Suppressor macrophage (primary cell): ENCODE measurements around the gene EMILIN2.
"Not testable (repeated sequence)": the region's sequence is repeated elsewhere in the genome, so short reads cannot be mapped to it uniquely, and the experiment has no call there.

Source experiments
- DNase-seq, 4 experiments: peaks; one replicate each; pipeline ENCODE4 v3.0.0-alpha.2; 2020 to 2022
- total RNA-seq, 17 experiments: gene quantifications; one replicate each; lab custom pipeline; 2026; ENCODE audit warnings: mixed read lengths in 6 of 17, inconsistent platforms in 3 of 17; lab: John Stamatoyannopoulos, UW

The EMILIN2 gene
- total RNA-seq: 640 to 1,003 (median 812) reads per million in 17 experiments

DNA sequence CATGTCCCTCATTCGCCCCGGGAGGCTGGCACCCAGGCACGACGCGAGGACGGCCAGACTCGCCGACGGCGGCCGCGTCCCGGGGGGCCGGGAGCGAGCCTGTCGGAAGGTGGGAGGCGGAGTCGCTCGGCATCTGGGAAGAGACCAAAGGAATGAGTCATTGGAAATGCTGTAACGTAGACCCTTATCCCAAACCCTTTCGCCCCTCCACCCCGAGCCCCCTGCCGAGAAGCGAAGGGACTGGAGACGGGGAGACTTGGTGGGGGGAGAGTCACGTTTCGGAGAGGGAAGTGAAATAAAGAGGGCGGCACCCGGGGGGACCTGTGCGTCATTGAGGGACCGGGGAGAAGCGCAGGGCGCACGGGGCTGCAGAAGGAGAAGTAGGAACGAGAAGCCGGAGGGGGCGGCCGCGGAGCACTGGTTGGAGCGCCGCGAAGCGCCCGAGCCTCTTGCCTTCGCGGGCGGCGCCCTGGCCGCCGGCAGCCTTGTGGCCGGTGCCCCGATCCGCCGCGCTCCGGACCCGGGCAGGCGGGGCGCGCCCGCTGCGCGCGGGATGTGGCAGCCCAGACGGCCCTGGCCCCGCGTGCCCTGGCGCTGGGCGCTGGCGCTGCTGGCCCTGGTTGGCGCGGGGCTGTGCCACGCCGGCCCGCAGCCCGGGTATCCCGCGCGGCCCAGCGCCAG, at the start of gene EMILIN2:
Gene EMILIN2 (plus strand): TSS at position 371 of the 681 bp plus-strand sequence. CDS start 183 bp downstream, at position 554.
- DNase-seq: peak; percentile 96 to 98 (median 98)

DNA sequence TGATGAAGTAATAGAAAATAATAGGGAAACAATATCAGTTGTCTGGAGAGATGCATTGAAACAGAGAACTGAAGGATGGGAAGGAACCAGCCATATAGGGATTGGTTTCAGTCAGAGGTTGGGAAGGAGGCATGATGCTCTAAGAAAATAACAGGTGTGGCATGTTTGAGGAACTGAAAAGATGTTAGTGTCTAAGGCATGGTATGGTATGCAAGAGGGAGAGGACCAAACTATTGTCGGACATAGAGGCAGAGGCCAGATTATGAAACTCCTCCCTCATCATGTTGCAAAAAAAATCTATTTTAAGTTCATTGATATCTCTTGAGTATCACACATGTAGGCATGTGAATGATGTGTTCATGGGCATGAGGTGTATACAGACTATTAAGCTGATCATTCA, 48.9 kb upstream of the EMILIN2 start:
- DNase-seq: no peak

DNA sequence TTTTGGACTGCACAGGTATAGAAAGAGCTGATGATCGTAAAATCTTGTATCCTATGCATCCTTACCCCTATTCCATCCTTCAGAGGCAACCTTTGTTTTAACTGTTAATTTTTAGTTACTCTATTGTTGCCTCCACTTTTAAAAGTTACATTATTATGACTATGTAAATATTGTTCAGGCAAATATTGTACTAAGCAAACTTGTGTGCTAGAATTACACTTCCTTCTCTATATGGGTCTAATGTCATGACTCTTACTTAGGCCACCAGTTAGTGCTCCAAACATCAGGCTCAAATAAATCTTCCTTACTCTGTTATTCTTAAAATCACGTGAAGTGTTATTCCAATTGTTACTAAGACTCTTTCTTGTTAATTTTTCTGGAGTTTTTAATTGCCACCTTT, 47.4 kb upstream of the EMILIN2 start:
- no peak for DNase-seq

DNA sequence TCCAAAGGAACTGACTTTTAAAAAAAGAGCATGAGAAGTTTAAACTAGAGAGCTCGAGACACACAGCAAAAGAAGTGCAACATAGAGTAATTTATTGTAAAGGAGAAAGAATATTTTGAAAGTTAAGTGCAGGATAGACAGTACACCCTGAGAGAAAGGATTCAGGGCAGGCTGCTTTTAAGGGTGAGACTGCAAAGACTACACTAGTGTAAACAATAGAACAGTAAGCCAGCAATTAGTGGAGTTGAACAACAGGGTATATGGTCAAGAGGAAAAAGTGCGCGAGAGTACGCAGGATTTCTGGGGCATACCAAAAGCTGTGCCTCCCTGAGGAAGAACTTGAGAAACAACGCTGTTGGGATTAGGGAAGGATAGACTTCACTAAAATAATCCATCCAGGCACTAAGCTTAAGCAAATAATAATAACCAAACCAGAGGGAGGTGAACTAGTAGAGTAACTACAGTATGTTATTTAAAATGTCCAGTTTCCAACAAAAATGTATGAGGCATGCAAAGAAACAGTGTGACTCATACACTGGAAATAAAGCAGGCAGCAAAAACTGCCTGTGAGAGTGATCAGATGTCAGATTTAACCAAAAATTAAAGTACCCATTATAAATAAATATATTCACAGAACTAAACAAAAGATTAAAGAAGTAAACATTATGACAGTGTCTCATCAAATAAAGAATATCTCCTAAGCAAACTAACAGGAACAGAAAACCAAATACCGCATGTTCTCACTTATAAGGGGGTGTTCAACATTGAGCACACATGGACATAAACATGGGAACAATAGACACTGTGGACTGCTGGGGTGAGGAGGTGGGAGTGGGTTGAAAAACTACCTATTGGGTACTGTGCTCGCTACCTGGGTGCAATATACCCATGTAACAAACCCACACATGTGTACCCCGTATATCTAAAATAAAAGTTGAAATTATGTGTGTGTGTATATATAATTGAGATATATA, 40.5 kb upstream of the EMILIN2 start:
- DNase-seq: peak in 1 of 4 experiments; percentile 7

DNA sequence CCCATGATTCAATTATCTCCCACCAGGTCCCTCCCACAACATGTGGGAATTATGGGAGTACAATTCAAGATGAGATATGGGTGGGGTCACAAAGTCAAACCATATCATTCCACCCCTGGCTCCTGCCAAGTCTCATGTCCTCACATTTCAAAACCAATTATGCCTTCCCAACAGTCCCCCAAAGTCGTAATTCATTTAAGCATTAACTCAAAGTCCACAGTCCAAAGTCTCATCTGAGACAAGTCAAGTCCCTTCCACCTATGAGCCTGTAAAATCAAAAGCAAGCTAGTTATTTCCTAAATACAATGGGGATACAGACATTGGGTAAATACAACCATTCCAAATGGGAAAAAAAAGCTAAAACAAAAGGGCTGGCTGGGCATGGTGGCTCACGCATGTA, 38.2 kb upstream of the EMILIN2 start:
- DNase-seq: not testable (repeated sequence)

DNA sequence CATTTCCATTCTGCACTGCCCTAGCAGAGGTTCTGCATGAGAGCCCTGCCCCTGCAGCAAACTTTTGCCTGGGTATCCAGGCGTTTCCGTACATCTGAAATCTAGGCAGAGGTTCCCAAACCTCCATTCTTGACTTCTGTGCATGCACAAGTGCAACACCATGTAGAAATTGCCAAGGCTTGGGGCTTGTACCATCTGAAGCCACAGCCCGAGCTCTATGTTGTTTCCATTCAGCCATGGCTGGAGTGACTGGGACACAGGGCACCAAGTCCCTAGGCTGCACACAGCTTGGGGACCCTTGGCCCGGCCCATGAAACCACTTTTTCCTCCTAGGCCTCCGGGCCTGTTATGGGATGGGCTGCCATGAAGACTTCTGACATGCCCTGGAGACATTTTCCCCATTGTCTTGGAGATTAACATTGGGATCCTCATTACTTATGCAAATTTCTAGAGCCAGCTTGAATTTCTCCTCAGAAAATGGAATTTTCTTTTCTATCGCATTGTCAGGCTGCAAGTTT, 37.1 kb upstream of the EMILIN2 start:
- DNase-seq: not testable (repeated sequence)

DNA sequence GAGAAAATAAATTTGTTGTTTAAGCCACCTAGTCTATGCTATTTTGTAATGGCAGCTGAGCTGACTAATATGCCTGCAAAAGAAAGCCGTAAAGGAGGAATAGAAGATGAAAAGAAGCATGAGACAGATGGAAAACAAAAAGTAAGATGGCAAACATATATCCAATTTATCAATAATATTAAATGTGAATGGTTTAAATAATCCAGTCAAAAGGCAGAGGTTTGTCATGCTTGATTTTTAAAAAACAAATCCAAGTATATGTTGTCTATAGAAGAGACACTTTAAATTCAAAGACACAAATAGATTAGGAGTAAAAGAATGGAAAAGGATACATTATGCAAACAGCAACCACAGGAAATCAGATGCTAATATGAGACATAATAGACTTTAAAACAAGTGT, 35.4 kb upstream of the EMILIN2 start:
- no peak for DNase-seq

DNA sequence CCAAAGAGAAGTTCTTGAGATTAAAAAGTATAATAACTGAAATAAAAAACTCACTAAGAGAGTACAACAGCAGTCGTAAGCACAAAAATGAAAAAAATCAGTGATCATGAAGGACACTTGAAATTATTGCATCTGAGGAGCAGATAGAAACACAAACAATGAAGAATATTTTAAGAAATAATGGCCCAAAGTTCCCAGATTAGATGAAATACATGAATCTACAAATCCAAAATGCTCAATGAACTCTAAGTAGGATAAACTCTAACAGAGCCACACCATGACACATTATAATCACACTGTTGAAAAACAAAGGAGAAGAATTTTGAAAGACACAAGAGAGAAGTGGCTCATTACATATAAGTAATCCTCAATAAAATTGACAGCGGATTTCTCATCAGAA, 31.9 kb upstream of the EMILIN2 start:
- no peak for DNase-seq

DNA sequence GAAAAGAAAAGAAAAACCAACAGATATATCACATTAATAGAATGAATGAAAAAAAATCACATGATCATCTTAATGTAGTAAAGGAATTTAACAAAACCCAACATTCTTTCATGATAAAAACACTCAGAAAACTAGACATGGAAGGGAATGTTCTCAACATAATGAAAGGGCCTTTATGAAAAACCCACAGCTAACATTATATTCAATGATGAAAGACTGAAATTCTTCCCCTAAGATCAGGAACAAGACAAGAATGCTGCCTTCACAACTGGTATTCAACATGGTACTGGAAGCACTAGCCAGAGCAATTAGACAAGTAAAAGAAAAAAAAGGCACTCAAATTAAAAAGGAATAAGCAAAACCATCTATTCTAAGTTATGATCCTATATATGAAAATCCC, 28.5 kb upstream of the EMILIN2 start:
- DNase-seq: no peak

DNA sequence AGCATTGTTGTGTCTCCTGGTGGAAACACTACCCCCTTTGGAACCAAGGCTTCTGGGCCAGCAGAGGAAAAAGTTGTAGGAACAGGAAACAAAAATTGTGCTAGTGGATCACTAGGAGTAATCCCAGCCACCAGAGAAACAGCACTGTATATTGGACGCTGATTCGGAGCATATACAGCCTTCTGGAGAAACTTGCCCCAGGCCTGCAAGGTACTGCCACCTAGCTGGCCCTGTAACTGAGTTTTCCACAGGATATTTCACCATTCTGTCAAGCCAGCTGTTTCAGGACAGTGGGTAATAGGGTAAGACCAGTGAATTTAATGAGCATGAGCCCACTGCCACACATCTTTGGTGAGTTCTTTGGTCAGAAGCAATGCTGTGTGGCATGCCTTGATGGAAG, 25.1 kb upstream of the EMILIN2 start:
- DNase-seq: no peak

DNA sequence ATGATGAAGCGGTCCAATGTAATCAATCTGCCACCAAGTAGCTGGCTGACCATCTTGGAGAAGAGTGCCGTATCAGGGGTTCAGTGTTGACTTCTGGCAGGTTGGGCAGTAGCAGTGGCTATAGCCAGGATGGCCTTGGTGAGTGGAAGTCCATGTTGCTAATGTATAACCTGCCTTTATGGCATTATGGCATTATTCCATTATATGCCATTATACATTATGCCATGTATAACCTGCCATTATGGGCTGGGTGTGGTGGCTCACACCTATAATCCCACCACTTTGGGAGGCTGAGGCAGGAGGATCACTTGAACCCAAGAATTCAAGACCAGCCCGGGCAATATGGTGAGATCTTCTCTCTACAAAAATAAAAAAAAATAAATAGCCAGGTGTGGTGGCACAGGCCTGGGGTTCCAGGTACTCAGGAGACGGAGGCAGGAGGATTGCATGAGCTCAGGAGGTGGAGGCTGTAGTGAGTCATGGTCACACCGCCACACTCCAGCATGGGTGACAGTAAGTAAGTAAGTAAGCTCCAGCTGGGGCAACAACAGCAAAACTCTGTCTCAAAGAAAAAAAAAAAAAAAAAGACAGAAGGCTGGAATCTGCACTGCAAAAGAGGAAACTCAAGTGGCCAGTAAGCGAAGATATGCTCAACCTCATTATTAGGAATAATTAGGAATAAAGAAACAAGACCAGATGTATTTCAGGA, 24.4 kb upstream of the EMILIN2 start:
- DNase-seq: peak; percentile 61 to 76 (median 72)

DNA sequence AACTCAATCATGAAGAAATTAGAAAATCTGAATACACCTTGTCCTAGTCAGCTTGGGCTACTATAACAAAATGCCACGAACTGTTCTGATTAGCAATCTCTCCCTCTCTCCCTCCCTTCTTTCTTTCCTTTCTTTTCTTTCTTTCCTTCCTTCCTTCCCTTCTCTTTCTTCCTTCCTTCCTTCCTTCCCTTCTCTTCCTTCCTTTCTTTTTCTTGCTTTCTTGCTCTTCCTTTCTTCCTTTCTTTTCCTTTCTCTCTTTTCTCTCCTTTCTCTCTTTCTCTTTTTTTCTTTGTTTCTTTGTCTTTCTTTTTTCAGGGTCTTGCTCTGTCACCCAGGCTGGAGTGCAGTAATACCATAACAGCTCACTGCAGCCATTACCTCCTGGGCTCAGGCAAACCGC, 23.6 kb upstream of the EMILIN2 start:
- no peak for DNase-seq

DNA sequence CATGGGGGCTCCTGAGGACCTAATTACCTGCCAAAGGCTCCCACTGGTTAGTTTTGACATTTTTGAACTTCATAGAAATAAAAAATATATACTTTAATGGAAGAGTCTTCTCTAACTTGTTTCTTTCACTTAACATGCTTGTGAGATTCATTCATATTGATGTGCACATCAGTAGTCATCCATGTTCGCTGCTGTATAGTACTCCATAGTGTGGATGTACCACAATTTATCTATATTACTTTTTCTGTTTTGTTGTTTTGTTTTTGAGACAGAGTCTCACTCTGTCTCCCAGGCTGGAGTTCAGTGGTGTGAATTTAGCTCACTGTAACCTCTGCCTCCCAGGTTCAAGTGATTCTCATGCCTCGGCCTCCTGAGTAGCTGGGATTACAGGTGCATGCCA, 22.8 kb upstream of the EMILIN2 start:
- no peak for DNase-seq

DNA sequence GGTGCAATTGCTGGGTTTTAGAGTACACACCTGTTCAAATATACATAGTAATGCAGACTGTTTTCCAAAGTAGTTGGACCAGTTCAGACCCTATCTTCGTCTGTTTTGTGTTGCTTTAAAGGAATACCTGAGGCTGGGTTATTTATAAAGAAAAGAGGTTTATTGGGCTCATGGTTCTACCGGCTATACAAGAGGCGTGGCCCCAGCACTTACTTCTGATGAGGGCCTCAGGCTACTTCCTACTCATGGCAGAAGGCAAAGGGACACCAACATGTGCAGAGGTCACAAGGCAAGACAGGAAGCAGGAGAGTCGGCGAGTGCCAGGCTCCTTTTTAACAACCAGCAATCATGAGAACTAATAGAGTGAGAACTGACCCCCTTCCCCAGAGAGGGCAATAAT, 21.9 kb upstream of the EMILIN2 start:
- DNase-seq: peak in 3 of 4 experiments; percentile 29 to 30 (median 30)

DNA sequence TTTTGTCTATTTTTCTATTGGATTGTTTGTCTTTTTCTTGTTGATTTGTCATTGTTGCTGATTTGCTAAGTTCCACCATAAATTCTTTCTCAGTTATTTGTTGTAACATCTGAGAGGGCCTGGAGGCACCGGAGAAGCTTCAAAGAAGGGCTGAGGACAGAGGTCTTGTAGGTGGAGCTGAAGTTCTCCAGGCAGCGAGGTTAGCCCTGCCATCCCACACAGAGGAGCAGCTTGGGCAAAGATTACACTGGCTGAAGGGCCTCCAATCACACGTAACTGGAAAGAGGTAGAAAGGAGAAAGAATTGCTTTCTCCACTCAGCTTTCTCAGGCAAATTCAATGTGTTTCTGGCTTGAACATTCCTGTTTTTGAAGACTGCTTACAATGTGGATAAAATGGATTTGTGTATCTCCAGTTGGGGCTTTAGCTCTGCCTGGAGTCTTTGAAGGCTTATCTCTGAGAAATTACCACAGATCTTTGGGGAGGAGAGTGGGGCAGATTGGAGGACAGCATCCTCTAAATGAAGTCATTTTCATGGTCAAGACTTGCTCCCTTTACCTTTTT, 21.1 kb upstream of the EMILIN2 start:
- DNase-seq: peak in 2 of 4 experiments; percentile 19 to 45

DNA sequence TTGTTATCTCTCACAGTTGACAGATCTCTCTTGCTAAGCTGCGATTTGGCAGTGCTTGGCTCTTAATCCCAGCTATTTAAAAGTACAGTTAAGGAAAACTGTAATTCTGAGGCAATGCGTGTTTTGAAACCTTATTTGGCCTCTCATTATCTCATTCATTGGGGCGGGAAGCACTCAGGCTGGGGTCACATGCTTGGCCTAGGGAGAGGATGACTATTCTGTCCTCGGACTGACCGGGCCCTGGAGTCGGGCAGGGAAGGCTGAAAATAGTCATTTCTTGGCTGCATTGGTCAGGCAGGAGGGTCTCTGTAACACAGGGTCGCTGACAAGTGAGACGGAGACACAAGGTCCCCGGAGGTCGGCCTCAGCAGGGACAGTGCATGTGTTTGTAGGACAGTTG, 20.2 kb upstream of the EMILIN2 start:
- DNase-seq: peak; percentile 14 to 52 (median 45)

DNA sequence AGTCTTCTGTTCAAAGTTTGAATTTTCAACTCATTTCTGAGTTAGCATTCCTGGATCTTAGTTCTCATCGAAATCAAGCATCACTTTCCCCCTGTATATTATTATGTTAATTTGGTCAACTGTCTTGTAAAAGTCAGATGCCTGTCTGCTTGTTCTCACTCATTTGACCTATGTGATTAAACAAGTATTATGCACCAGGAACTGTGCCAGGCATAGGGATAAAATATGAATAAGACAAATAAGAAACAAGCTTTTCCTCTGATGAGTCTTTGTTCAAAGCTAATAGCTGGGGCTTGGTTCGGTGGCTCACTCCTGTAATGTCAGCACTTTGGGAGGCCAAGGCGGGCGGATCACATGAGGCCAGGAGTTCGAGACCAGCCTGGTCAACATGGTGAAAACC, 19.7 kb upstream of the EMILIN2 start:
- no peak for DNase-seq

DNA sequence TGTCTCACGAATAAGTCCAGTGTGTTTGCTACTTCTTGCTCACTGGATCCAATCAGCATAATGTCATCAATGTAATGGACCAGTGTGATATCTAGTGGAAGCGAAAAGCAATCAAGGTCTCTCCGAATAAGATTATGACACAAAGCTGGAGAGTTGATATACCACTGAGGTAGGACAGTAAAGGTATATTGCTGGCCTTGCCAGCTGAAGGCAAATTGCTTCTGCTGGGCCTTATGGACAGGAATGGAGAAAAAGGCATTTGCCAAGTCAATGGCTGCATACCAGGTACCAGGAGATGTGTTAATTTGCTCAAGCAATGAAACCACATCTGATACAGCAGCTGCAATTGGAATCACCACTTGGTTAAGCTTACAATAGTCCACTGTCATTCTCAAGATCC, 10.7 kb upstream of the EMILIN2 start:
- DNase-seq: not testable (repeated sequence)

DNA sequence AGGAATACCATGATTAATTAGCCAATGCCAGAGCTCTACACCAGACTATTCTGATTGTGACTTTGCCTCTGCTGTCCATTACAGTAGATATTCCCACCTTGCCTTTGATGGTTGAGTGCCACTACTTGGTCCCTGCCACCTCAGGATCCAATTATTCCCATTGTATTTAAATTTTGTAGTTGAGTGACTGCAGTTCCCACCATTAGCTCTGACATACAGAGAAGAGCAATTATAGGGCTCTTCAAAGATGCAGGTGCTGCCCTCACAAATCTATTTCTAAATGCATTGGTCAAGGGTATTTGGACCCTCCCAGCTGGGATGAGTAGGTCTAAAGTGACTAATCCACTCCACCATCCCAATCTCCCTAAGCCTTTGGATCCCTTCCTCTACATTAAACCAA, 9.5 kb upstream of the EMILIN2 start:
- not testable (repeated sequence) for DNase-seq

DNA sequence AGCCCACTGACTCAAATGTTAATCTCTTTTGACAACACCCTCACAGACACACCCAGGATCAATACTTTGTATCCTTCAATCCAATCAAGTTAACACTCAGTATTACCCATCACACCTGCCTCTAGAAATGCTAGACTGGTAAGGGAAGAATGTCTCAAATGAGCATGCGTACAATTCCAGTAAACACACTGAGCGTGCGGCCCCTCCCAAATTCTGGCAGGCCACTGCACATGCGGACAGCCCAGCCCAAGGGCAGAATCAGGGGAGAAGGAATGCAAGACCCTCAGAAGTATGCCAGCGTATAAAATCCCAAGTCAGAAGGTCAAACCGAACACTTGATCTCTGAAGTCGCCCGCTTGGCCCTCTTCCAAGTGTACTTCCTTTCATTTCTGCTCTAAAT, 7.6 kb upstream of the EMILIN2 start:
- no peak for DNase-seq

DNA sequence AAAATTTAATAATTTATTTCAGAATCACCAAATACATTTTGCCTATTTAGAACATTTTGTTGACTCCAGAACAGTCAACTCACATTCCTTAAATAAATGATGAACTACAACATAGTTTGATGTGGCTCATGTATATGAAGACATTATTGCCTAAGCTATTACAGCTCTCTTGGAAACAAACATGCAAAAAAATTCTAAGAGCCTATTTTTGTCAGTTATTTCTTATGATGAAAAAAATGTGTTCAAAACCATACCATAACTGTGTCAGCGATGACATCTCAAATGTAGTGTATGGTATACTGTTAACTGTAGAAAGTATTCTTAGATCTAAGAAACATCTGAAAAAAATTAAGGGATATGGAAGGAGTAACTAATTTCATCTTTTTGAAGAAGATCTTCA, 6.3 kb upstream of the EMILIN2 start:
- no peak for DNase-seq

DNA sequence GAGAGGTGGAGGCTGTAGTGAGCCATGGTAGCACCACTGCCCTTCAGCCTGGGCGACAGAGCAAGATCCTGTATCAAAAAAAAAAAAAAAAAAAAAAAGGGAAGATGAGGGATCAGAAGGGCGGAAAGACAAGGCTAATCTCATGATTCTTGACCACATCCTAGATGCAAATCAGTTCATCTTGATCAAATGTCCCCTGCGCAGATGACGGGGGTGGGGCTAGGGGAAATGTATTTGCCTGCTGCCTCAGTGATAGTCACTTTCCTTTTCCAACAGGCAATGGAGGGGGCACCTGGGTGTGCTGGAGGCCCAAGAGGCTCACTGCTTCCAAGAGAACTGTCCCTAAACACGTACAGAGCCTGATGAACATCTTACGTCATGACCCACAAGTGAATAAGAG, 3.7 kb upstream of the EMILIN2 start:
- peak; percentile 78 to 91 (median 88) for DNase-seq
